PC-3 (cell line): ENCODE data around the gene IGFBP2. TPM values are rescaled to one million over a fixed set of nuclear protein-coding genes. Genes with fewer than 3 reads are reported as not detected.

ENCODE experiments used
- ATAC-seq: fragments of 200-7000 bp; cut with Tn5 transposase; 2 replicates; pipeline ENCODE4 v1.9.1; 2020; ENCODE audit warnings: mild to moderate bottlenecking, moderate library complexity
- BruUV-seq: library from RNA; stranded (reverse); fragments of 400-500 nt; replicated peaks from 2 replicates; lab custom pipeline; 2021; lab: Mats Ljungman, UMichigan
- CTCF ChIA-PET: fragments of 300-600 bp; sonication (Branson Sonifier 250); formaldehyde crosslinking; loops from one replicate; lab custom pipeline; 2022; ENCODE audit warnings: antibody characterized with exemption; lab: Charles Lee
- POLR2A ChIA-PET: fragments of 300-600 bp; sonication (Branson Sonifier 250); formaldehyde crosslinking; loops from one replicate; lab custom pipeline; 2022; ENCODE audit warnings: antibody characterized with exemption; ENCODE audit not compliant: unreplicated experiment; lab: Charles Lee
- DNase-seq: peaks from one replicate; pipeline ENCODE4 v3.0.0-alpha.2; 2015
- H2AFZ ChIP-seq: fragments of 300-600 bp; sonication (generic); 2 replicates; pipeline ENCODE4 v1.6.0; 2016; ENCODE audit warnings: antibody characterized with exemption, low read length
- H3F3A ChIP-seq: fragments of 300-600 bp; sonication (generic); one replicate; pipeline ENCODE4 v1.6.0; 2017; ENCODE audit warnings: antibody characterized with exemption, low read length, control low read depth, mild to moderate bottlenecking; ENCODE audit not compliant: unreplicated experiment
- H3K27ac ChIP-seq: fragments of 300-600 bp; sonication (generic); 2 replicates; pipeline ENCODE4 v1.5.1; 2016; ENCODE audit warnings: mild to moderate bottlenecking, low read length
- H3K27me3 ChIP-seq: fragments of 300-600 bp; sonication (generic); 2 replicates; pipeline ENCODE4 v1.6.1; 2016; ENCODE audit warnings: low read length, mixed read lengths
- H3K36me3 ChIP-seq: fragments of 300-600 bp; sonication (generic); 2 replicates; pipeline ENCODE4 v1.6.1; 2016; ENCODE audit warnings: low read depth, mixed run types, low read length, mixed read lengths
- H3K4me1 ChIP-seq: fragments of 300-600 bp; sonication (generic); 2 replicates; pipeline ENCODE4 v1.5.1; 2016; ENCODE audit warnings: low read length; ENCODE audit not compliant: insufficient read depth
- H3K4me2 ChIP-seq: fragments of 300-600 bp; sonication (generic); 2 replicates; pipeline ENCODE4 v1.6.0; 2016; ENCODE audit warnings: low read length
- H3K4me3 ChIP-seq: fragments of 300-600 bp; sonication (generic); 2 replicates; pipeline ENCODE4 v1.5.1; 2016; ENCODE audit warnings: mild to moderate bottlenecking, low read length, mixed read lengths
- H3K79me2 ChIP-seq: fragments of 300-600 bp; sonication (generic); 2 replicates; pipeline ENCODE4 v1.6.1; 2017; ENCODE audit warnings: low read length, mixed read lengths
- H3K9ac ChIP-seq: fragments of 300-600 bp; sonication (generic); 2 replicates; pipeline ENCODE4 v1.6.0; 2016; ENCODE audit warnings: mild to moderate bottlenecking, low read length
- H3K9me2 ChIP-seq: fragments of 300-600 bp; sonication (generic); replicated peaks from 2 replicates; pipeline ENCODE4 v1.6.1; 2016; ENCODE audit warnings: mixed run types, low read length, mixed read lengths
- H3K9me3 ChIP-seq: fragments of 300-600 bp; sonication (generic); 2 replicates; pipeline ENCODE4 v1.6.1; 2016; ENCODE audit warnings: low read length, mixed read lengths
- H4K20me1 ChIP-seq: fragments of 300-600 bp; sonication (generic); 2 replicates; pipeline ENCODE4 v1.6.1; 2016; ENCODE audit warnings: low read length, mixed read lengths
- EZH2 ChIP-seq: fragments of 300-600 bp; sonication (generic); IDR thresholded peaks from one replicate; pipeline ENCODE4 v1.6.1; 2017; ENCODE audit warnings: antibody characterized with exemption, mild to moderate bottlenecking, low read length; ENCODE audit not compliant: unreplicated experiment
- EZH2phosphoT487 ChIP-seq: fragments of 300-600 bp; sonication (generic); IDR thresholded peaks from 2 replicates; pipeline ENCODE4 v1.6.1; 2018; ENCODE audit warnings: mild to moderate bottlenecking, antibody characterized with exemption, low read length, borderline replicate concordance
- intact Hi-C: fragments of 100-400 bp; cut with micrococcal nuclease; formaldehyde crosslinking; loops from 2 replicates; pipeline ENCODE4 v1.9.0; 2023
- total RNA-seq: library from RNA; depleted of rRNA; stranded (reverse); fragments of >200 nt; gene quantifications from 2 replicates; pipeline ENCODE4 v1.2.3, GENCODE V29; 2014
- TF ChIP-seq, protein P1 (sequence below): fragments of 300-600 bp; sonication (generic); conservative IDR thresholded peaks from 2 replicates; pipeline ENCODE4 v1.5.1; 2017; ENCODE audit warnings: antibody characterized with exemption, low read depth, mild to moderate bottlenecking, low read length

IGFBP2 gene
- total RNA-seq, 1 experiment from 2014 or later: 174 TPM

DNA sequence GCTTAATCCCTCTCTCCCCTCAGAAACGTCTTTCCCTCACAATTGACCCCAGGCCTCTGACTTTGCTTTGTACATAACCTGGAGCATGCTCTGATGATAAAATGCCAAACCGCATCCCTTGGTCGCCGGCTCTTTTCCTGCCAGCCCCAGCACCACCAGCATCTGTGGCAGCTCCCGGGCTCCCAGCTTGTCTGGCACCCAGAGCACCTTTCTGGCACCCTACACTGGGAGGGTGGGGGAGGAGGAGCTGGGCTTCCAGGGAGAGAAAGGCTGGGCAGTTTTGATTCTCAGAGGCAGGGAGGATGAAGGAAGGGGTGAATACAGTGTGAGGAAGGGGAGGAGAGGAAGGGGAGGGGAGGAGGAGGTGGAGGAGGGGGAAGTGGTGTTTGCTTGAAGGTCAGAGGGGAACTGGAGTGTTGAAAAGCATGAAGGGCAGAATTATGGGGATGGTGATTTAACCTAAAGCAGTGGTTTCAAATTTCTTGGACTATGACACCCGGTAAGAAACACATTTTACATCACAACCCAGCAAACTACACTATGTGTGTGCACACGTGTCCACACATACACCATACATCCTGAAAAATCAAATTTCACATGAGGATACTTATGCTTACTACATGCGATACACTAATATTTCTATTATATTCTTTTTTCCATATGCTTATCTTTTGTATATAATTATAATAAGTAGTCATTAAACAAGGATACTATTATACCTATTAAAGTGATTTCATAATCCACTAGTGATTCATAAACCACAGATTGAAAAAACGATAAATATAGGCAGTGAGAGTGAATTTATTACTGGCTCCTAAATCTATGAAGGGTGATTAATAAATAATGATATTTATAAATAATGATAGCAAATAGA, 30.0 kb upstream of the IGFBP2 start:
- Histone ChIP-seq H3K79me2 (no peaks in the 10 kb centered on the region), H3K36me3 (no peaks in the 10 kb centered on the region), H2AFZ (peak overlapping the region; percentile 24; the same call in 1 of the 2 replicates), H3K9me2 (no peaks in the 10 kb centered on the region), H3K4me1 (peaks cover 21% of the 10 kb centered on the region), H3K9ac (no peak overlapping the region), H3F3A (no peaks in the 10 kb centered on the region), H3K4me3 (no peak overlapping the region), H3K27me3 (no peaks in the 10 kb centered on the region), H3K9me3 (no peaks in the 10 kb centered on the region), H3K4me2 (peak overlapping the region; percentile 64), H3K27ac (peak overlapping the region; percentile 63), H4K20me1 (no peaks in the 10 kb centered on the region)
- POLR2A ChIA-PET: no interaction called here
- BruUV-seq: no TSS peak
- TF ChIP-seq, protein P1, sequence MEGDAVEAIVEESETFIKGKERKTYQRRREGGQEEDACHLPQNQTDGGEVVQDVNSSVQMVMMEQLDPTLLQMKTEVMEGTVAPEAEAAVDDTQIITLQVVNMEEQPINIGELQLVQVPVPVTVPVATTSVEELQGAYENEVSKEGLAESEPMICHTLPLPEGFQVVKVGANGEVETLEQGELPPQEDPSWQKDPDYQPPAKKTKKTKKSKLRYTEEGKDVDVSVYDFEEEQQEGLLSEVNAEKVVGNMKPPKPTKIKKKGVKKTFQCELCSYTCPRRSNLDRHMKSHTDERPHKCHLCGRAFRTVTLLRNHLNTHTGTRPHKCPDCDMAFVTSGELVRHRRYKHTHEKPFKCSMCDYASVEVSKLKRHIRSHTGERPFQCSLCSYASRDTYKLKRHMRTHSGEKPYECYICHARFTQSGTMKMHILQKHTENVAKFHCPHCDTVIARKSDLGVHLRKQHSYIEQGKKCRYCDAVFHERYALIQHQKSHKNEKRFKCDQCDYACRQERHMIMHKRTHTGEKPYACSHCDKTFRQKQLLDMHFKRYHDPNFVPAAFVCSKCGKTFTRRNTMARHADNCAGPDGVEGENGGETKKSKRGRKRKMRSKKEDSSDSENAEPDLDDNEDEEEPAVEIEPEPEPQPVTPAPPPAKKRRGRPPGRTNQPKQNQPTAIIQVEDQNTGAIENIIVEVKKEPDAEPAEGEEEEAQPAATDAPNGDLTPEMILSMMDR: no peak
- TF ChIP-seq EZH2: no peak
- no peak for TF ChIP-seq EZH2phosphoT487
- CTCF ChIA-PET: no interaction called here
- ATAC-seq (no peak), DNase-seq (peak; percentile 64)
- intact Hi-C loops: no loop called here

DNA sequence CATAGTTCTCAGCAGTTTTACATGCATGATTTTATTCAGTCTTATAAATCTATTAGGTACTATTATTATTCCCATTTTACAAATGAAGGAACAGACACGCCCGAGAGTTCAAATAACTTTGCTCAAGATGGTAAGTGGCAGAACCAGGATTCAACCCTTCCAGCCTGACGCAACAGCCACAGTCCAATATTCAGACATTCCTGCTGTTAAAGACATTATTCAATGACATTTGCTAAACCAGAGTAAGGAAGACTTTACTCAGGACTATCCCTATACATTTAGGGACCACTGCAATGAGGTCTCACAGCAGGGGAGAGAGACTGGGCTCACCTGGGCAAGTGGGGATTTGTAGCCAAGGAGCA, 29.4 kb upstream of the IGFBP2 start:
- peak; percentile 52 for DNase-seq
- no TSS peak for BruUV-seq
- intact Hi-C loops: no loop called here

More for the DNA sequence above, 29.4 kb upstream of the IGFBP2 start:
- H3K4me3 ChIP-seq: no peak overlapping the region
- POLR2A ChIA-PET: no interaction called here
- no peaks in the 10 kb centered on the region for H3K9me2 ChIP-seq
- no peaks in the 10 kb centered on the region for H3K27me3 ChIP-seq
- peak overlapping the region; percentile 51 for H3K4me2 ChIP-seq
- peaks cover 21% of the 10 kb centered on the region for H3K4me1 ChIP-seq
- CTCF ChIA-PET: no interaction called here
- H3K36me3 ChIP-seq: no peaks in the 10 kb centered on the region
- no peak overlapping the region for H2AFZ ChIP-seq
- no peak overlapping the region for H3K9ac ChIP-seq
- H3K27ac ChIP-seq: peak overlapping the region; percentile 63
- no peaks in the 10 kb centered on the region for H3K79me2 ChIP-seq
- no peaks in the 10 kb centered on the region for H3F3A ChIP-seq
- no peak for TF ChIP-seq EZH2phosphoT487
- no peak for TF ChIP-seq EZH2
- TF ChIP-seq, protein P1: no peak
- ATAC-seq: no peak
- H3K9me3 ChIP-seq: no peaks in the 10 kb centered on the region
- H4K20me1 ChIP-seq: no peaks in the 10 kb centered on the region
